WTC11 (cell line): ENCODE data around the gene KIAA1328. TPM values are rescaled to one million over a fixed set of nuclear protein-coding genes. Genes with fewer than 3 reads are reported as not detected.

Experiments used
- ATAC-seq: fragments of 200-7000 bp; cut with Tn5 transposase; 2 replicates; pipeline ENCODE4 v1.10.0; 2021; ENCODE audit warnings: mild to moderate bottlenecking, moderate library complexity
- CTCF ChIA-PET: fragments of 300-600 bp; sonication (Branson Sonifier 250); formaldehyde crosslinking; loops from one replicate; lab custom pipeline; 2021; ENCODE audit warnings: antibody characterized with exemption; lab: Charles Lee
- POLR2A ChIA-PET: fragments of 350-600 bp; sonication (Branson Sonifier 250); formaldehyde crosslinking; loops from one replicate; lab custom pipeline; 2021; ENCODE audit warnings: antibody characterized with exemption; lab: Charles Lee
- DNase-seq: peaks from one replicate; pipeline ENCODE4 v3.0.0; 2021; ENCODE audit warnings: low spot score
- H3K27ac Mint-ChIP-seq: 2 replicates; pipeline ENCODE4 v1.8.0; 2021; ENCODE audit warnings: mixed read lengths
- H3K27me3 Mint-ChIP-seq: 2 replicates; pipeline ENCODE4 v1.8.0; 2021; ENCODE audit warnings: low read depth, mild to moderate bottlenecking, moderate library complexity, mixed read lengths
- H3K36me3 Mint-ChIP-seq: 2 replicates; pipeline ENCODE4 v1.8.0; 2021; ENCODE audit warnings: mixed read lengths
- H3K4me1 Mint-ChIP-seq: 2 replicates; pipeline ENCODE4 v1.8.0; 2022; ENCODE audit warnings: mixed read lengths
- H3K4me3 Mint-ChIP-seq: 2 replicates; pipeline ENCODE4 v1.8.0; 2021; ENCODE audit warnings: mild to moderate bottlenecking, moderate library complexity, mixed read lengths
- H3K9me3 Mint-ChIP-seq: 2 replicates; pipeline ENCODE4 v1.8.0; 2021; ENCODE audit warnings: mixed read lengths
- ARID4B ChIP-seq: sonication (generic); formaldehyde crosslinking; IDR thresholded peaks from 2 replicates; pipeline ENCODE4 v1.8.0; 2023; ENCODE audit warnings: missing genetic modification reagents, mild to moderate bottlenecking, borderline replicate concordance
- CBFB ChIP-seq: sonication (generic); formaldehyde crosslinking; IDR thresholded peaks from 2 replicates; pipeline ENCODE4 v1.8.1; 2022; ENCODE audit warnings: mild to moderate bottlenecking, low read depth, missing genetic modification reagents
- CREB1 ChIP-seq: sonication (generic); formaldehyde crosslinking; IDR thresholded peaks from 2 replicates; pipeline ENCODE4 v1.8.0; 2023; ENCODE audit warnings: mild to moderate bottlenecking, missing genetic modification reagents
- FOXJ3 ChIP-seq: sonication (generic); formaldehyde crosslinking; IDR thresholded peaks from 2 replicates; pipeline ENCODE4 v1.9.0; 2021; ENCODE audit warnings: missing genetic modification reagents, mild to moderate bottlenecking, borderline replicate concordance
- GABPB1 ChIP-seq: sonication (generic); formaldehyde crosslinking; IDR thresholded peaks from 2 replicates; pipeline ENCODE4 v1.8.1; 2023; ENCODE audit warnings: mild to moderate bottlenecking, missing genetic modification reagents
- JAZF1 ChIP-seq: fragments of 250-450 bp; sonication (Bioruptor Pico); IDR thresholded peaks from 2 replicates; pipeline ENCODE4 v1.9.0; 2021; ENCODE audit warnings: moderate library complexity, mild to moderate bottlenecking, inconsistent platforms
- MAX ChIP-seq: sonication (generic); formaldehyde crosslinking; IDR thresholded peaks from 2 replicates; pipeline ENCODE4 v1.8.0; 2022; ENCODE audit warnings: mild to moderate bottlenecking, missing genetic modification reagents
- NFYB ChIP-seq: sonication (generic); formaldehyde crosslinking; conservative IDR thresholded peaks from 2 replicates; pipeline ENCODE4 v1.8.0; 2022; ENCODE audit warnings: low read depth, missing genetic modification reagents
- SOX15 ChIP-seq: fragments of 250-450 bp; sonication (Bioruptor Pico); IDR thresholded peaks from 2 replicates; pipeline ENCODE4 v1.9.0; 2021; ENCODE audit warnings: mild to moderate bottlenecking
- TCF7 ChIP-seq: sonication (generic); formaldehyde crosslinking; IDR thresholded peaks from 2 replicates; pipeline ENCODE4 v1.8.0; 2022; ENCODE audit warnings: mild to moderate bottlenecking, low read depth, missing genetic modification reagents, moderate library complexity
- TEAD1 ChIP-seq: sonication (generic); formaldehyde crosslinking; IDR thresholded peaks from 2 replicates; pipeline ENCODE4 v1.8.0; 2022; ENCODE audit warnings: mild to moderate bottlenecking, missing genetic modification reagents
- USF2 ChIP-seq: sonication (generic); formaldehyde crosslinking; IDR thresholded peaks from 2 replicates; pipeline ENCODE4 v1.8.1; 2023; ENCODE audit warnings: mild to moderate bottlenecking, missing genetic modification reagents, moderate library complexity
- ZNF232 ChIP-seq: sonication (generic); formaldehyde crosslinking; IDR thresholded peaks from 2 replicates; pipeline ENCODE4 v1.8.0; 2022; ENCODE audit warnings: mild to moderate bottlenecking, missing genetic modification reagents
- ZNF416 ChIP-seq: fragments of 250-450 bp; sonication (Bioruptor Pico); IDR thresholded peaks from 2 replicates; pipeline ENCODE4 v1.9.0; 2021; ENCODE audit warnings: mild to moderate bottlenecking, inconsistent platforms
- ZNF512 ChIP-seq: sonication (generic); formaldehyde crosslinking; IDR thresholded peaks from 2 replicates; pipeline ENCODE4 v1.8.1; 2022; ENCODE audit warnings: missing genetic modification reagents, borderline replicate concordance
- ZSCAN18 ChIP-seq: fragments of 250-450 bp; sonication (Bioruptor Pico); IDR thresholded peaks from 2 replicates; pipeline ENCODE4 v2.1.2; 2022; ENCODE audit warnings: mild to moderate bottlenecking, moderate library complexity
- total RNA-seq: library from RNA; stranded (reverse); gene quantifications from 3 replicates; pipeline ENCODE4 v1.2.3, GENCODE V29; 2021
- TF ChIP-seq, protein P1 (sequence below): fragments of 250-450 bp; sonication (Bioruptor Pico); IDR thresholded peaks from 2 replicates; pipeline ENCODE4 v1.8.0; 2021; ENCODE audit warnings: mild to moderate bottlenecking
- TF ChIP-seq, protein P2 (sequence below): fragments of 200-600 bp; IDR thresholded peaks from 2 replicates; pipeline ENCODE4 v1.8.0; 2022; ENCODE audit warnings: antibody characterized with exemption
- TF ChIP-seq, protein P3 (sequence below): sonication (generic); formaldehyde crosslinking; IDR thresholded peaks from 2 replicates; pipeline ENCODE4 v1.8.0; 2022; ENCODE audit warnings: mild to moderate bottlenecking, missing genetic modification reagents

The KIAA1328 gene
- total RNA-seq, 1 experiment from 2014 or later, result 4.8 TPM

DNA sequence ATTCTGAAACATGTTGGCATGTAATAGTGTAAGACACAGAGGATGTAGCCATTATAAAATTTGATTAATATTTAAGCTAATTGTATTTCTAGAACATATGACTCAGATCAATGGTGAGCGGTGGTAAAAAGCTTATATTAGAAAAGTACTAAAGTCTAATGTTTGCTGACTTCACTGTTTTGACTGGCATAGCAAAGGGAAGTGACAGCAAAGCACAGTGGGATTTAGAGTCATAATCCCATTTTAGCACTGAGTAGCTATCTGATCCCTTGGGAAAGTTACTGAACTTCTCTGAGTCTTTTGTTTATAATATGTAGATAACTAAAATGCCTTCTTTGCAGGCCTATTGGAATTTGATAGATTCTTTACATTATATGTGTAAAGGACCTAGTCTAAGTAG is 60.4 kb downstream of the KIAA1328 start:
- H3K27ac Mint-ChIP-seq, result no peak overlapping the region
- DNase-seq (no peak), ATAC-seq (no peak)
- TF ChIP-seq JAZF1 (CRISPR knock-in tag), result no peak
- H3K4me3 Mint-ChIP-seq, result no peak overlapping the region
- POLR2A ChIA-PET, result no interaction called here
- no peaks in the 10 kb centered on the region for H3K27me3 Mint-ChIP-seq
- H3K4me1 Mint-ChIP-seq, result peaks cover 18% of the 10 kb centered on the region
- H3K36me3 Mint-ChIP-seq, result no peaks in the 10 kb centered on the region
- CTCF ChIA-PET, result no interaction called here
- H3K9me3 Mint-ChIP-seq, result no peaks in the 10 kb centered on the region

DNA sequence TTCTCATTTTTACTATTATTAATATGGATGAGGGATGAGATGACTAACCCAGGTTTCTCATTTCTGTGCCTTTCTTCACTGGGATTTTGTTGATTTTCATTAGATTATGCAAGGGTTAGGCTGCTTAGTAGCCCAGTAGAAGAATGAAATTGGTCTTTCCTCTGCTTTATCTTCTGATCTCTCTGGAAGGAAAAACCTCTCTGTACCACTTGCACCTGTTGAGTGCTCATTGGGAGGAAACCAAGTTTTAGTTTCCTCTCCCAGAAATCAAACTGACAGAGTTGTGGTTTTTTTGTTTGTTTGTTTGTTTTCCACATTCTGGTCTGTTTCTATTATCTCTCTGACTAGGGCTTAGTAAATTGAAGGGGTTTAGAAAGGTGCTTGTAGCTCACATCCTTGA is 60.8 kb downstream of the KIAA1328 start:
- H3K36me3 Mint-ChIP-seq, result no peaks in the 10 kb centered on the region
- CTCF ChIA-PET, result no interaction called here
- no peaks in the 10 kb centered on the region for H3K27me3 Mint-ChIP-seq
- TF ChIP-seq, protein P1, sequence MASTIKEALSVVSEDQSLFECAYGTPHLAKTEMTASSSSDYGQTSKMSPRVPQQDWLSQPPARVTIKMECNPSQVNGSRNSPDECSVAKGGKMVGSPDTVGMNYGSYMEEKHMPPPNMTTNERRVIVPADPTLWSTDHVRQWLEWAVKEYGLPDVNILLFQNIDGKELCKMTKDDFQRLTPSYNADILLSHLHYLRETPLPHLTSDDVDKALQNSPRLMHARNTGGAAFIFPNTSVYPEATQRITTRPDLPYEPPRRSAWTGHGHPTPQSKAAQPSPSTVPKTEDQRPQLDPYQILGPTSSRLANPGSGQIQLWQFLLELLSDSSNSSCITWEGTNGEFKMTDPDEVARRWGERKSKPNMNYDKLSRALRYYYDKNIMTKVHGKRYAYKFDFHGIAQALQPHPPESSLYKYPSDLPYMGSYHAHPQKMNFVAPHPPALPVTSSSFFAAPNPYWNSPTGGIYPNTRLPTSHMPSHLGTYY (CRISPR knock-in tag), result no peak
- TF ChIP-seq, protein P2, sequence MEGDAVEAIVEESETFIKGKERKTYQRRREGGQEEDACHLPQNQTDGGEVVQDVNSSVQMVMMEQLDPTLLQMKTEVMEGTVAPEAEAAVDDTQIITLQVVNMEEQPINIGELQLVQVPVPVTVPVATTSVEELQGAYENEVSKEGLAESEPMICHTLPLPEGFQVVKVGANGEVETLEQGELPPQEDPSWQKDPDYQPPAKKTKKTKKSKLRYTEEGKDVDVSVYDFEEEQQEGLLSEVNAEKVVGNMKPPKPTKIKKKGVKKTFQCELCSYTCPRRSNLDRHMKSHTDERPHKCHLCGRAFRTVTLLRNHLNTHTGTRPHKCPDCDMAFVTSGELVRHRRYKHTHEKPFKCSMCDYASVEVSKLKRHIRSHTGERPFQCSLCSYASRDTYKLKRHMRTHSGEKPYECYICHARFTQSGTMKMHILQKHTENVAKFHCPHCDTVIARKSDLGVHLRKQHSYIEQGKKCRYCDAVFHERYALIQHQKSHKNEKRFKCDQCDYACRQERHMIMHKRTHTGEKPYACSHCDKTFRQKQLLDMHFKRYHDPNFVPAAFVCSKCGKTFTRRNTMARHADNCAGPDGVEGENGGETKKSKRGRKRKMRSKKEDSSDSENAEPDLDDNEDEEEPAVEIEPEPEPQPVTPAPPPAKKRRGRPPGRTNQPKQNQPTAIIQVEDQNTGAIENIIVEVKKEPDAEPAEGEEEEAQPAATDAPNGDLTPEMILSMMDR, result no peak
- TF ChIP-seq MAX (CRISPR knock-in tag) (no peak), SOX15 (no peak), ZSCAN18 (CRISPR knock-in tag) (no peak)
- POLR2A ChIA-PET, result no interaction called here
- ATAC-seq (no peak), DNase-seq (no peak)
- no peak overlapping the region for H3K27ac Mint-ChIP-seq
- H3K9me3 Mint-ChIP-seq, result no peaks in the 10 kb centered on the region
- no peak overlapping the region for H3K4me3 Mint-ChIP-seq
- peaks cover 18% of the 10 kb centered on the region for H3K4me1 Mint-ChIP-seq

GRCh38 chr18:36890598-36890997 is 61.7 kb downstream of the KIAA1328 start:
- H3K4me3 Mint-ChIP-seq, result no peak overlapping the region
- H3K27ac Mint-ChIP-seq, result no peak overlapping the region
- ChIA-PET POLR2A (no interaction called here), CTCF (no interaction called here)
- H3K27me3 Mint-ChIP-seq, result no peaks in the 10 kb centered on the region
- H3K4me1 Mint-ChIP-seq, result peaks cover 18% of the 10 kb centered on the region
- no peaks in the 10 kb centered on the region for H3K9me3 Mint-ChIP-seq
- no peak for DNase-seq
- ATAC-seq, result no peak
- H3K36me3 Mint-ChIP-seq, result no peaks in the 10 kb centered on the region
- no peak for TF ChIP-seq NFYB (CRISPR knock-in tag)
- TF ChIP-seq CBFB (CRISPR knock-in tag), result no peak
- no peak for TF ChIP-seq JAZF1 (CRISPR knock-in tag)
- TF ChIP-seq ZNF416 (CRISPR knock-in tag), result no peak
- TF ChIP-seq GABPB1 (CRISPR knock-in tag), result no peak
- no peak for TF ChIP-seq TCF7 (CRISPR knock-in tag)
- TF ChIP-seq TEAD1, result no peak
- no peak for TF ChIP-seq USF2 (CRISPR knock-in tag)
- TF ChIP-seq, protein P3, sequence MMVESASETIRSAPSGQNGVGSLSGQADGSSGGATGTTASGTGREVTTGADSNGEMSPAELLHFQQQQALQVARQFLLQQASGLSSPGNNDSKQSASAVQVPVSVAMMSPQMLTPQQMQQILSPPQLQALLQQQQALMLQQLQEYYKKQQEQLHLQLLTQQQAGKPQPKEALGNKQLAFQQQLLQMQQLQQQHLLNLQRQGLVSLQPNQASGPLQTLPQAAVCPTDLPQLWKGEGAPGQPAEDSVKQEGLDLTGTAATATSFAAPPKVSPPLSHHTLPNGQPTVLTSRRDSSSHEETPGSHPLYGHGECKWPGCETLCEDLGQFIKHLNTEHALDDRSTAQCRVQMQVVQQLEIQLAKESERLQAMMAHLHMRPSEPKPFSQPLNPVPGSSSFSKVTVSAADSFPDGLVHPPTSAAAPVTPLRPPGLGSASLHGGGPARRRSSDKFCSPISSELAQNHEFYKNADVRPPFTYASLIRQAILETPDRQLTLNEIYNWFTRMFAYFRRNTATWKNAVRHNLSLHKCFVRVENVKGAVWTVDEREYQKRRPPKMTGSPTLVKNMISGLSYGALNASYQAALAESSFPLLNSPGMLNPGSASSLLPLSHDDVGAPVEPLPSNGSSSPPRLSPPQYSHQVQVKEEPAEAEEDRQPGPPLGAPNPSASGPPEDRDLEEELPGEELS (CRISPR knock-in tag), result no peak
- TF ChIP-seq FOXJ3 (CRISPR knock-in tag), result no peak
- TF ChIP-seq ZNF512 (CRISPR knock-in tag), result no peak
- no peak for TF ChIP-seq ARID4B
- TF ChIP-seq CREB1, result no peak
- TF ChIP-seq ZNF232 (CRISPR knock-in tag), result no peak
